Adrenal gland (tissue), 12 donors: ENCODE results near the gene MUC2. TPM values are rescaled to one million over a fixed set of nuclear protein-coding genes. Genes with fewer than 3 reads are reported as not detected.
"Not testable (repeated sequence)": the region's sequence is repeated elsewhere in the genome, so short reads cannot be mapped to it uniquely, and the experiment has no call there.

ENCODE experiments used
- DNase-seq, 7 donors: peaks; one replicate each; pipeline ENCODE4 v3.0.0-alpha.2; 2019 to 2020
- H3K27ac ChIP-seq, 5 donors: fragments of 200-600 bp; sonication (generic) in 4 of 5; 1 replicate in 3 of 5; 2 replicates in 2 of 5; pipeline versions ENCODE4 v1.5.1 to v1.8.0; 2016 to 2020; ENCODE audit warnings: mild to moderate bottlenecking in 1 of 5
- H3K27me3 ChIP-seq: fragments of 200-600 bp; 2 replicates; pipeline ENCODE4 v1.8.0; 2021
- H3K36me3 ChIP-seq, 2 donors: fragments of 200-600 bp; replicated peaks in 1 of 2; 1 replicate in 1 of 2; 2 replicates in 1 of 2; pipeline versions ENCODE4 v1.5.1 to v1.8.0; 2018 to 2022
- H3K4me1 ChIP-seq, 2 donors: fragments of 200-600 bp; replicated peaks in 1 of 2; 1 replicate in 1 of 2; 2 replicates in 1 of 2; pipeline versions ENCODE4 v1.5.1 to v1.8.0; 2018 to 2021
- H3K4me3 ChIP-seq, 4 donors: fragments of 200-600 bp; sonication (generic) in 3 of 4; one replicate each; pipeline ENCODE4 v1.5.1; 2016 to 2018
- H3K9me3 ChIP-seq, 3 donors: fragments of 200-600 bp; sonication (generic) in 1 of 3; replicated peaks in 1 of 3; 1 replicate in 2 of 3; 2 replicates in 1 of 3; pipeline versions ENCODE4 v1.5.1 to v1.8.0; 2016 to 2021
- POLR2A ChIP-seq, 2 donors: fragments of 450-650 bp; IDR thresholded peaks; one replicate each; pipeline ENCODE4 v1.6.1; 2017; ENCODE audit warnings: antibody characterized with exemption in 2 of 2, mild to moderate bottlenecking in 2 of 2, moderate library complexity in 1 of 2
- WGBS, 4 donors: extraction: QIAGEN DNeasy Blood & Tissue Kit in 2 of 4; methylation state at CpG; one replicate each; pipeline versions ENCODE4 v1.1.5 to v1.1.7; 2013 to 2017; 5-methylcytosine and 5-hydroxymethylcytosine counted together
- intact Hi-C, 2 donors: fragments of 100-400 bp; cut with DNase I; formaldehyde crosslinking; loops; one replicate each; pipeline versions ENCODE4 v1.14.1 to v1.15.0; 2022 to 2023
- polyA plus RNA-seq, 3 donors: library from polyadenylated mRNA; stranded (reverse); fragments of 200-250 nt in 2 of 3; fragments of 350-450 nt in 1 of 3; fragmentation: Illumina TruSeq in 1 of 3; extraction: RNeasy Lipid Tissue Mini Kit (QIAGEN cat#74804) in 1 of 3; gene quantifications; one replicate each; pipeline ENCODE4 v1.2.3, GENCODE V29; 2013 to 2014
- total RNA-seq, 9 donors: library from RNA; depleted of rRNA in 4 of 9; stranded (reverse); fragments of >200 nt in 4 of 9; fragments of 120-200 nt in 1 of 9; fragmentation: NEBNext Ultra II Directional in 1 of 9; extraction: Animal tissue kit (Norgen Biotek cat#: 25700) in 1 of 9; gene quantifications; one replicate each; pipeline versions ENCODE4 v1.1.0 to v1.2.4, GENCODE V29; 2013 to 2023
- TF ChIP-seq, protein P1 (sequence below), 6 experiments: fragments of 450-650 bp in 4 of 6; fragments of 200-600 bp in 2 of 6; sonication (generic) in 1 of 6; IDR thresholded peaks; 1 replicate in 5 of 6; 2 replicates in 1 of 6; pipeline versions ENCODE4 v1.5.1 to v1.8.0; 2016 to 2021; ENCODE audit warnings: antibody characterized with exemption in 6 of 6, mild to moderate bottlenecking in 2 of 6, moderate library complexity in 1 of 6
- donor health status: healthy with polysubstance abuse.
- donor health status: Bipolar disorder and iron deficiency.
- donor health status: DM: yes; HTN: yes; CAD: no.
- donor health status: DM: no; HTN: no; CAD: no.
- donor health status: DM: no; HTN: no; CAD: no.
- donor health status: DM: yes; HTN: yes; CAD: no.

The MUC2 gene
- total and polyA plus RNA-seq, 12 donors: under 0.01 to 0.31 (median 0.12) TPM; not detected in 7

DNA sequence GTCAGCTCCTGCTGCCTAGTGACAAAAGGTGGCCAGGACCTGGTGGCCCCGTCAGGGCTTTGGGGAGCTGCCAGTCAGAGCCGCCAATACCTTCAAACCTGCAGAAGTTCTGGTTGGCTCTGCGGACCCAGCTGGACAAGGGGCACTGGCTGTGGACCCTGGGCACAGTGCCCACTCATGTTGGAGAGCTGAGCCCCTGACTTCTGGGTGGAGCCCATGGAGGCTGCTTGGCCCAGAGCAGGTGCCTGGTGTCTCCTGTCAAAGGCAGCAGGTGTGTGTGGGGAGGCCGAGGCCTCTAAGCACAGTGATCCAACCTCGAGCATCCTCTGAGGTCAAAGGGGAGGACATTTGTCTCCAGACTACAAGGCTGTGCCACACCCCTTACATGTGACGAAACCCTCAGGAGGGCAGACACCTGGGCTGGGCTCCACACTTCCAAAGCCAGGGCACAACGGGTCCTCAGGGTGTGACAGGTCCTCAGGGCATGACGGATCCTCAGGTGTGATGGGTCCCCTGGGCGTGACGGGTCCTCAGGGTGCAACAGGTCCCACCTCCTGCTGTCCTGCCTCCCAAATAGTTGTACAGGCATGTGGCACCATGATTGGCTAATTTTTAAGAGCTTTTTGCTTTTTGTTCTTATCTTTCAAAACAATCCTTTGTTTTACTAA, 37.0 kb downstream of the MUC2 start:
- Histone ChIP-seq H3K36me3 (no peaks in the 10 kb centered on the region), H3K4me1 (no peaks in the 10 kb centered on the region), H3K9me3 (no peaks in the 10 kb centered on the region), H3K27ac (no peak overlapping the region), H3K4me3 (no peak overlapping the region), H3K27me3 (peaks cover 3% of the 10 kb centered on the region)
- intact Hi-C loops: no loop called here
- WGBS, 4 donors: 70 to 82% (median 74%) methylated on average over 6 to 10 of the region's 10 CpGs
- DNase-seq: no peak
- TF ChIP-seq, protein P1, sequence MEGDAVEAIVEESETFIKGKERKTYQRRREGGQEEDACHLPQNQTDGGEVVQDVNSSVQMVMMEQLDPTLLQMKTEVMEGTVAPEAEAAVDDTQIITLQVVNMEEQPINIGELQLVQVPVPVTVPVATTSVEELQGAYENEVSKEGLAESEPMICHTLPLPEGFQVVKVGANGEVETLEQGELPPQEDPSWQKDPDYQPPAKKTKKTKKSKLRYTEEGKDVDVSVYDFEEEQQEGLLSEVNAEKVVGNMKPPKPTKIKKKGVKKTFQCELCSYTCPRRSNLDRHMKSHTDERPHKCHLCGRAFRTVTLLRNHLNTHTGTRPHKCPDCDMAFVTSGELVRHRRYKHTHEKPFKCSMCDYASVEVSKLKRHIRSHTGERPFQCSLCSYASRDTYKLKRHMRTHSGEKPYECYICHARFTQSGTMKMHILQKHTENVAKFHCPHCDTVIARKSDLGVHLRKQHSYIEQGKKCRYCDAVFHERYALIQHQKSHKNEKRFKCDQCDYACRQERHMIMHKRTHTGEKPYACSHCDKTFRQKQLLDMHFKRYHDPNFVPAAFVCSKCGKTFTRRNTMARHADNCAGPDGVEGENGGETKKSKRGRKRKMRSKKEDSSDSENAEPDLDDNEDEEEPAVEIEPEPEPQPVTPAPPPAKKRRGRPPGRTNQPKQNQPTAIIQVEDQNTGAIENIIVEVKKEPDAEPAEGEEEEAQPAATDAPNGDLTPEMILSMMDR (IDR thresholded peaks at IDR 0.05): no peak
- no peak for TF ChIP-seq POLR2A (IDR thresholded peaks at IDR 0.05)

DNA sequence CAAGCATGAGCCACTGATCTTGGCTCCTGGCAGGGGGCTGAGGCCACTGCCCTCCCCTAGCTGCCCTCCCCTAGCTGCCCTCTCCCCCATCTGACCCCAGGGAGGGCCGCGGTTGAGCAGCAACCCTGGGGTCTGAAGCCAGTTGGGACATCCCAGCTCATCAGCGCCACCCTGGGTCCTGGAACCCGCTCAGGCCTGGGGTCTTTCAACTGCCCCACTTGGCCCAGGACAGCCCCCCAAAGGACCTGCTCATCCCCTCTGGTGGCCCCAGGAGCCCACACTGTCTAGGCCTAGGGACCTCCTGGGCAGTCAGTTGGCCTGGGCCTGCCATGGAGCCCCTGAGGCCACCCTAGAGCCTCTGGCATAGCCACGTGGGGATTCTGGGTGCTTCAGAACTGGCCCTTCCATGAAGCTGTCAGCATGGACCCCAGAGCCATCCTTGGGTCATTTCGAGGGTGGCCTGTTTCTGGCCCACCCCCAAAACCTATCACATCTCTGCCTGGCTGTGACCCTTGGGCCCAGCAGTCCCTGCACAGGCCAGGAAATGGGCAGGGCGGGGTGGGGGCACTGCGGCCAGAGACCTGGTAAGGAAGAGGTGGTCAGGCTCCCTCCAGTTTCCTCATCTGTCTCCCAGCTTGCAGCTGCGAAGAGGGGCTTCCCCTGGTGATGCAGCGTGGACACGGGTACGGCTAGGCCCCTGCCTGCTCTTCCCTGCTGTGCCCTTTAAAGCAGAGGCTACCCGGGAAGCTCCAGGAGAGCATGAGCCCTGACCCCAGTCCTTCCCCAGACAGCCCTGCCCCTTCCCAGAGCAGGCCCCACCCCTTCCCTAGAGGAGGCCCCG, 37.9 kb downstream of the MUC2 start:
- H3K36me3 ChIP-seq: no peaks in the 10 kb centered on the region
- peak in 1 of 7 donors; percentile 2 for DNase-seq
- H3K27ac ChIP-seq: no peak overlapping the region
- no peaks in the 10 kb centered on the region for H3K4me1 ChIP-seq
- H3K9me3 ChIP-seq: no peaks in the 10 kb centered on the region
- peaks cover 3% of the 10 kb centered on the region for H3K27me3 ChIP-seq
- H3K4me3 ChIP-seq: no peak overlapping the region
- intact Hi-C loops: no loop called here
- WGBS, 4 donors: 90 to 96% (median 91%) methylated on average over 5 to 14 of the region's 14 CpGs
- TF ChIP-seq POLR2A (IDR thresholded peaks at IDR 0.05): no peak
- TF ChIP-seq, protein P1 (IDR thresholded peaks at IDR 0.05): no peak

DNA sequence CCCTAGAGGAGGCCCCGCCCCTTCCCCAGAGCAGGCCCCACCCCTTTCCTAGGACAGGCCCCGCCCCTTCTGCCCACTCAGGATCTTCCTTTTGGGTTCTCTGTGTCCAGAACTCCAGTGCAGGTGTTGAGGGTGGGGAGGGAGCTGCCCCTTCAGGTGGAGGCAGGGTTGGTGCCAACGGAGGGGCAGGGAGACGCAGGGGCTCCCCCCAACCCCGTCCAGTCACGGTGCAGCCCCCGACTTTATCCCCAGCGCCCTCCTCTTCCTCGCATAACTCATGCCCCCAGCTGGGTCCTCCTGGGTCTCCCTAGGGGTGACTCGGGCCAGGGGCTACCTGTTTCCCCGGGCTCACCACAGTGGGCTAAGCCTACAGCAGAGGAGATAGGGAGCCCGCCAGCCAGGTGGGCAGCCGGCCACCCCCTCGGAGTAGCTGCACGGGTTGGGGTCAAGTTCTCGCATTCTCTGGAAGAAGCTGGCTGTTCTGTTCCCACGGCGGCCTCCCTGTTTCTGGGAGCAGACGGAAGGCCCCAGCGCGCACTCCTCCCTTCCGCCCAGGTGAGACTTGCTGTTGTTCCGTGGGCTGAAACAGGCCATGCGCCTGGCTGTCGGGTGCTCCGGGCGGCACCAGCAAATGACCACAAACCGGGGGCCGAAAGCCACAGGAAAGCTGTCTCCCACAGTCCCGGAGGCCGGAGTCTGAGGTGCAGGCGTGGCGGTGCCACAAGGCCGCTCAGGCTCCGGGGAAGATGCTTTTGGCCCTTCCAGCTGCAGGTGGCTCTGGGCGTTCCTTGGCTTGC, 38.9 kb downstream of the MUC2 start:
- Histone ChIP-seq H3K4me3 (no peak overlapping the region), H3K4me1 (no peaks in the 10 kb centered on the region), H3K36me3 (no peaks in the 10 kb centered on the region), H3K27ac (no peak overlapping the region), H3K27me3 (peaks cover 3% of the 10 kb centered on the region), H3K9me3 (no peaks in the 10 kb centered on the region)
- intact Hi-C loops: no loop called here
- 82 to 86% (median 84%) methylated on average over 19 to 36 of the region's 36 CpGs for WGBS, 4 donors
- no peak for TF ChIP-seq POLR2A (IDR thresholded peaks at IDR 0.05)
- TF ChIP-seq, protein P1 (IDR thresholded peaks at IDR 0.05): no peak
- peak in 1 of 7 donors; percentile 6 for DNase-seq

DNA sequence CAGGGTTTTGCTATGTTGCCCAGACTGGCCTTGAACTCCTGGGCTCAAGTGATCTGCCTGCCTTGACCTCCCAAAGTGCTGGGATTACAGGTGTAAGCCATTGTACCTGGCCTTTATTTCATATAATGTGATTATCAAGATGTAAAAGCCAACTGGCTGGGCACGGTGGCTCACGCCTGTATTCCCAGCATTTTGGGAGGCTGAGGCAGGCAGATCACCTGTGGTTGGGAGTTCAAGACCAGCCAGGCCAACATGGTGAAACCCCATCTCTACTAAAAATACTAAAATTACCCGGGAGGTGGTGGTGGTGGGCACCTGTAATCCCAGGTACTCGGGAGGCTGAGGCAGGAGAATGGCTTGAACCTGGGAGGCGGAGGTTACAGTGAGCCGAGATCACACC, 40.6 kb downstream of the MUC2 start:
- H3K4me3 ChIP-seq, intact Hi-C loops, H3K27me3 ChIP-seq, H3K36me3 ChIP-seq, H3K9me3 ChIP-seq, H3K27ac ChIP-seq, H3K4me1 ChIP-seq: not testable (repeated sequence)
- WGBS, 4 donors: 86 to 91% (median 88%) methylated on average over 6 of the region's 6 CpGs
- DNase-seq: peak in 1 of 7 donors; percentile 1
